Activated CD4-positive, CD25-positive, alpha-beta regulatory T cell treated with anti-CD3 and anti-CD28 coated beads, Interleukin-2, amount 50 U/mL, for 24 hours (primary cell): ENCODE results near the gene PGLYRP3.
"Not testable (repeated sequence)": the region's sequence is repeated elsewhere in the genome, so short reads cannot be mapped to it uniquely, and the experiment has no call there.

Experiments
- ATAC-seq, 2 donors: fragments of 150-1000 bp; cut with Tn5 transposase; one replicate each; pipeline ENCODE4 v1.10.0; 2021; ENCODE audit warnings: mild to moderate bottlenecking in 1 of 2, moderate library complexity in 1 of 2

PGLYRP3 gene

DNA sequence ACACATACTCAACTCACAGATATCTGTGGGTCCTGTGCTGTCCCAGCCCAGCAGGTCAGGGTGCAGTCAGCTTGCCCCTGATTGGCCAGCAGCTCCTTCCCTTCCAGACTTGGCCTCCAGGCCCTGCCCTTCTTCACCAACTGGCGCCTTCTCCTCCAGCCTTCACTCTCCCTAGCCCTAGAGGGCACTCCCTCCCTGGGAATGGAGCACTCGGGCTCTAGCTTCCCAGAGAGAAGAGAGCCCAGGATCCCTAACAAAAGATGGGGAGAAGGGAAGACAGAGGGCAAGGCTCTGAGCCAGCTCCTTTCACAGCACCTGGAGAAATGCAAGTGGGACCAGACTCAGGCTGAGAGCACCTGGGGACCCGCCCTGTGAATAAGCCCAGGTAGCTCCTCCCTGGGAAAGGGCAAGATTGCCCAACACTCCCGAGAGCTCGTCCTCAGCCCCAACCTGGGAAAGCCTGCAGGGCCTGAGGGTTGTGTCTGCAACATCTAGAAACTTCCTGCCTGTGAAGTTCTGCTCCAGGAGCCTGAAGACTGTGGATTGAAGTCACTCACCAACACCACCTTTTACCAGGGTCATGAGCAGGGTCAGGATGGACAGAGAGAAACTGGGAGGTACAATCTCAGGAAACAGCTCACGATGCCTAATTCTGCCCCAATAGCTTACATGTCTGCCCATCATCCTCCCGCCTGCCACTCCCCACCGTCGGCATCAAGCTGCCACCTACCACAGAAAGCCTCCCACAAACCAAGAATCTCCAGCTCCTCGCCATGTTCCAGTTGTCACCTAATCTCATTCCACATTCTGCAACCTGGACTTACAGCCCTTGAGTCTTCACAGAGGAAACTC lies 36.0 kb upstream of the PGLYRP3 start, which contains the start of gene PGLYRP4:
TSS of gene PGLYRP4 (minus strand) at position 331 of the 852 bp plus-strand sequence. CDS start 909 bp downstream, outside the sequence.
- ATAC-seq: no peak

DNA sequence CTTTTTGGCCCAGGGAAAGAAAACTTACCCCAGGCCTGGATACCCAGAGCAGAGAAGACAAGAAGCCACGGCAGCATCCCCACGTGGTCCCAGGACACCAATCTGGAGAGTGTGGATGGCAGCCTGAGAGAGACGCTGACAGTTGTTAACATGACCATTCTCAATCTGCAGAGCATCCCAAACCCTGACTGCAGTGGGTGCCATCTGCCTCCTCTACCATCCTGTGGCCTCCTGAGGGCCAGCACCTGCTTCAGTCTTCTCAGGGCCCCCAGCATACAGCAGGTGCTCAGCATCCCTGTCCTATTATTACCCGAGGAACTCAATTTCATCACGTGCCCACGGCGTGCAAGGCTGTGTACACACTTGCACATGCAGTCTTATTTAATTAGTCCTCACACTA lies 35.1 kb upstream of the PGLYRP3 start:
- ATAC-seq: no peak

DNA sequence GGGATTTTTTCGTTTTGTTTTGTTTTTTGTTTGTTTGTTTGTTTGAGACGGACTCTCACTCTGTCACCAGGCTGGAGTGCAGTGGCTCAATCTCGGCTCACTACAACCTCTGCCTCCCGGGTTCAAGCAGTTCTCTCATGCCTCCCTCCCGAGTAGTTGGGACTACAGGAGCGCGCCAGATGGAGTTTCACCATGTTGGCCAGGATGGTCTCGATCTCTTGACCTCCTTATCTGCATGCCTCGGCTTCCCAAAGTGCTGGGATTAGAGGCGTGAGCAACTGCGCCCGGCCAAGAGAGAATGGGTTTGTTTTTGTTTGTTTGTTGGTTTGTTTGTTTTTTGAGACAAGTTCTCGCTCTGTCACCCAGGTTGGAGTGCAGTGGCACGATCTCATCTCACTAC lies 34.3 kb upstream of the PGLYRP3 start:
- ATAC-seq: not testable (repeated sequence)

DNA sequence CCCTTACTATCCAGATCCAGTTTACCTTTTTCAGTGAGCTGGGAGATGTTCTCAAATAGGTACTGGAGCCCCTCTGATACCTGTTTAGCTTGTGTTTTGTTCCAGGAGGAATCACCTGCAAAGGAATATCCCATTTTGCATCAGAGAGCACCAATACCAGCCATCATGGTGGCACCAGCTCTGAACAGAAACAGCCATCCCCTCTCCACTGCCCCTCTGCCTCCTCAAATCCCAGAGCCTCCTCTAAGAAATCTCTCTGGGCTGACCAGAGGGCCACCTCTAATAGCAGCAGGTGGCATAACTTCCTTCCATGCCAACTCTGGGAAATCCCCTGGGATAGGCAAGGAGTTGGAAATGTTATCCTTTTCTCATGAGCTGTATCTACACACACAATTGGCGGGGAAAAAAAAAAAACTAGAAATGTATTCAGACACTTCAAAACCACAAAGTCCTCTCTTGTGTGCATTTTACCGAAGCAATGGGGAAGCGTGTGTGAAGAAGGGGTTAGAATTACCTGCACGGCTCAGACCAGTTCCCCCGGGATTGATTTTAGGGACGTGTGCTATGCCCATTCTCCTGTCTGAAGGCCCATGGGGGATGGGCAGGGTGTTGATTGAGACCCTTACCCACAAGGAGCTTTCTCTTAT lies 33.4 kb upstream of the PGLYRP3 start:
- ATAC-seq: peak in 1 of 2 donors; percentile 13

DNA sequence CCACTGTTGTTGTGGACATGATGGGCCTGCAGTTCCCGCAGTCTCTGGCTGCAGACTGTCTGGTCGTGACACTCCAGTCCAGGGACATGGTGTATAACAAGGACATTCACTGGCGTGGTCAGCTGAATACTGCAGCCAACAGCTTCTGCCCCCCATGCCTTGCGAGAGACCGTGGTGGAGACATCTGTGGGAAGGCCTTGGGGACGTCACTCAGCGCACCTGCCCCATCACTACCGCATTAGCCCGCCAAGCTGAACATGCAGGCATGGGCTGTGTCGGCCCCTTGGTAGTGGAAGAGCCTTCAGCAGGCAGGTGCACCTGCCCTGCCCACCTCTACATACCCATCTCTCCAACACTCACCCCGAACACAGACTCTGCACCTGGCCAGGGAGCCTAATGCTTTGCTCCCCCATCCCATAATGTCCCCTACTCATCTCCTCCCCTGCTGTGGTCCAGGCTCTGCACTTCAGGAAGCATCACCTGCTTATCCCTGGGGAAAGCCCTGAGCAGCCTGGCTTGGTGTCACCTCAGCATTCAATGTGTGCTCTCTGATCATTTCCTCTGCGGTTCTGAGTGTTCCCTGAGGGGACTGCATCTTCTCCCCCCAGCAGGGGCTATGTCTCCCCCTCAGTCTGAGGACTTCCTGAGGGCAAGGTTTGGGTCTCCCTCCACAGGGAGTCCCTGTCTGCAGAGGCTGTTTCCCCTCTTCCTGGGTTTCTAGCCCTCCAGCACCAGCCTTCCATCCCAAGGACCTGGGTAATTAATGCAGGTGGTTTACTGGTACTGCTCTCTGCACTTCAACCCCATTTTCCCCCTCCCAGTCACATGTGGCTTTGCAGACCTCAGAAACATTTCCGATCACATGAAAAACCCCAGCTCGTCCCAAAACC lies 32.7 kb upstream of the PGLYRP3 start:
- ATAC-seq: peak in 1 of 2 donors; percentile 22

DNA sequence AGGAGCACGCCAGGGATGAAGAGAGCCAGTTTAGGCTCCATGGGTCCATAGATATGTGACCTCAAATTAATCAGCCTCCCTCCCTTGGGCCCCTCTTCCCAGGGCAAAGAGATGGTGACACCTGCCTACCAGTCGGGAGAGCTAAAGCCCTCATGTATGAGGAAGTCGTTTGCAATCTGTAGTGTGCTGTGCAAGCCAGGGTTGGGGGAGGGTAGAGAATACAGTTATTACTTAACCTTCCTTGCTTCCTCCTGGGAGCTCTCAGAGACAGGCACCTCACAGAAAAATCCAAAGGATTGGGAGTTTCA lies 31.9 kb upstream of the PGLYRP3 start:
- ATAC-seq: no peak

DNA sequence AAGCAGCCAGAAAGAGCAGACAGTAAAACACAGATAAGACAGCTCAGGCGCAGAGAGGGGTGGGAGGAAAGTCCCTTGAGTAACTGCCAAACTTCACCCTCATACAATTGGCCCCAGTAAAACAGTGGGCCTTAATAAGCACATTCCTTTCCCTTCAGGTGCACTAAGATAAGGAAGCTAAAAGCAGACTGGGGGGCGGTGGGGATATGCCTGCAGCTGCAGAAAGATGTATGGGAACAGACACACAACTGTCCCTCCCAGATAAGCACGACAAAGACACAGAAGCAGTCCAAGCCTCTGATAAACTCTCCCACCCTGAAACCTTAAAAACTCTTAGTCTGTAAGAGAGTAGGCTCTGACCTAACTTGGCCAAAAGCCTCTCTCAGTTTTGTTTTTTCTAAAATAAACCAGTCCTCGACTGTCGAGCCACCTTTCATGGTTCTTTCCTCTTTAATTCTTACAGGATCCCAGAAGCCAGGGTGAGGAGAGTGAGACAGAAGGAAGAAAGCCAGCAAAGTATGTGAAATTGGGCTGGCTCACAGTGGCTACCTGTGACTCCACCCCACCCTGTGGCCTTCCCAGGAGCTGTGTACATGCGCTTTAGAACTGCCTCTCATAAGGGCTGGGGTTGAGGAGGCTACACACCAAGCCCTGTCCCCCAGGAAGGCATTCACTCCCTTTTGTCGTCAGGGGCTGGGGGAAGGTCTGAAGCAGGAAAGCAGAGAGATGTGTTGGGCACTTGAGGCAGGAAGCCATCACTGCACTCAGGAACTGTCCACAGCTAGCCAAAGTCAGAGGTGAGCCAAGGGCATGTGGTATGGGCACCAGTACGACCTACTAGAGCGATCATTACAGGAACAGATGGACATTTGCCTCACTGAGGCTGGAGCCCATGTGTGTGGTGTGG lies 31.3 kb upstream of the PGLYRP3 start:
- ATAC-seq: no peak

DNA sequence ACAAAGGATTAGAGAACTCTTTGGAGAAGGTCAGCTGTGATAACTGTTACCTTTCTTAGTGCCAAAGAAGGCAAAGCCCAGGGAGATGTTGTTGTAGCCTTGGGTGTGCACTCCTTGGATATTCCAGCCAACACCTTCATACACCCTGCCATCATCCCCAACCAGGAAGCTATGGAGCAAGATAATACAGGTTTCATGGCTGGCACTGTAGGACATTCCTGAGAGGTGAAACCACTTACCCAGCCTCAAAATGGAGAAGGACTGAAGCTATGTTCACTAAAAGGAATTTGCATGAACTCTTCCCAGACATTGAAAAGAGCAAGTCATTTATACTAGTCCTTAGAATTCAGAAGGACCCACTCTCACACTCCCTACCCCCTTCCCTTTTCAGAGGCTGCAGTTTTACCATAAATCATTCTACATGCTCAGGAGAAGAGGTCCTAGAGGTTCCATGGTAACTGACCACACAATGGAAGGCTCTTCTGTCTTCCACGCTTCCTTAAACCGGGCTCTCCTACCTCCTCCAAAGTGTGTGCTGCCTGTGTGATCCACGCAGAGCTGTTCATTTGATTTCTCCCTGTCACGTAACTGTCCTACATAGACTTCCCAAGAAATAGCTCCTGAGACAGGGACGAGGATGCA lies 30.4 kb upstream of the PGLYRP3 start:
- no peak for ATAC-seq

DNA sequence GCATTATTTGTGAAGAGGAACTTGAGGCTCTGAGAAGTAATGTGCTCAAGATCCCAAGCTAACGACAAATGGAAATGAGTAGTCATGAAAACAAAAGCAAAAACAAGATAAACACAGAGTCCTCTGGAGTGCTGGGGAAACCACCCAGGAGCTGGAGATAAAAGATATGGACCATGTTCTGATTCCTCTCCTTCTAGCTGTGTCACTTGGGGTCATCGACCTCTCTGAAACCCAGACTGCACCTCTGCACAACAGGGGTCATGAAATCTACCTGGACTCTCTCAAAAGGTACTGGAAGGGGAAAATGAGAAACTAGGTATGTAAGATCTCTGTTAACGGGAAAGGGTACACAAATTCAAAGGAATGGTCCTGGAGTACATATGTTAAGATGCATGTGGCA lies 29.4 kb upstream of the PGLYRP3 start:
- no peak for ATAC-seq

DNA sequence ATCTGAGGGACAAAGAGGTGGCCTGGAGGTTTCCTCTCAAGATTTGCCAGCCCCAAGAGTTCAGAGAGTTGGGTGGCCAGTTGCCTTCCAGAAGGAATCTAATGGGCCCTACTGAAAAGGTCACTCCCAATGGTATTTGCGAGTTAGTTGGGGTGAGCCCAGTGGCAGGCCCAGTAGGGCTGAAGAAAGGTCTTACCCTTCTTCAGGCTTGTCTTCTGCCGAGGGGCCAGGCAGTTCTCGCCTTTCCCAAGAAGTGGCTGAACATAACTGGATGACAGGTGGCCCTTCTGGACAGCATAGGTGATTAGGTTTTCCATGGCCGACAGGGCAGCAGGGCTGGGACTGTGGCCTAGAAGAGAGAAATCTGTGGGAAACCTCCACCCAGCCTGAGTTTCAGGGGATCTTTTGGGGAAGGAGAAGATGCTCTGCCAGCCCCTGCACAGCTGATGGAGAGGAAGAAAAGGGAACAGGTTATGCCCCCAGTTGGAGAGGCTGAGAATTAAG lies 28.7 kb upstream of the PGLYRP3 start:
- ATAC-seq: no peak

DNA sequence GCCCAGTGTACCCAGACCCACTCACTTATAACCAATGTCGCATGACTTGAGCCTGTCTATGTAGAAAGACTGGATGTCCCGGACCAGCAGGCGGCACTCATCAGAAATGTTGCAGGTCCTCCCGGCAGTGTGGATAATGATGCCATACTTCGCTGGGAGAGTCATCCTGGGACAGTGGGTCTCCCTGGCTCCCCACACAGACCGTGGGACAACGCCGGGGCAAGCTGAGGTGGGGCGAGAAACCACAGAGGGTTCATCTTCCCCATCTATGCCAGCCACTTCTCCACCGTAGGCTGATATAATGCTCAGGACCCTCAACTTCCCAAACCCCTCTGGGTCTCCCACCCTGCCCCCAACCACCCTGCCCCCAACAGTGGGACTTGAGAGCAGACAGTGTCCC lies 27.6 kb upstream of the PGLYRP3 start:
- no peak for ATAC-seq

DNA sequence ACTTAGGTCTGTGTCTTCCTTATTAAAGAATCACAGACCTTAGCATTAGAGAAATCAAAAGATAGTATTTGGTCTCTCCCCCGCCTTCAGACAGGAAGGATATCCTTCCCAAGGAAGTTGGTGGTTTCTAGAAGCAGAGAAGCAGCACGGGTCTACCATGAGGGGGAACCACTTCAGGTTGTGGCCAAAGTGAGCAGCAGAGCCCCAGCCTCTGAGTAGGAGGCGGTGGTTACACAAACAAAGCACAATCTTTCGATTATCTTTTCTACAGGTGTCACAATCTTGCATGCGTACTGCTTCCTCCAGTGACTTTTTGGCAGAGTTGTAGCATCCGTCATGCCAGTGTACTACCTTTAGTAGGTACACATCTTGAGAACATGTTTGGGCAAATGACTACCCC lies 27.1 kb upstream of the PGLYRP3 start:
- ATAC-seq: no peak

DNA sequence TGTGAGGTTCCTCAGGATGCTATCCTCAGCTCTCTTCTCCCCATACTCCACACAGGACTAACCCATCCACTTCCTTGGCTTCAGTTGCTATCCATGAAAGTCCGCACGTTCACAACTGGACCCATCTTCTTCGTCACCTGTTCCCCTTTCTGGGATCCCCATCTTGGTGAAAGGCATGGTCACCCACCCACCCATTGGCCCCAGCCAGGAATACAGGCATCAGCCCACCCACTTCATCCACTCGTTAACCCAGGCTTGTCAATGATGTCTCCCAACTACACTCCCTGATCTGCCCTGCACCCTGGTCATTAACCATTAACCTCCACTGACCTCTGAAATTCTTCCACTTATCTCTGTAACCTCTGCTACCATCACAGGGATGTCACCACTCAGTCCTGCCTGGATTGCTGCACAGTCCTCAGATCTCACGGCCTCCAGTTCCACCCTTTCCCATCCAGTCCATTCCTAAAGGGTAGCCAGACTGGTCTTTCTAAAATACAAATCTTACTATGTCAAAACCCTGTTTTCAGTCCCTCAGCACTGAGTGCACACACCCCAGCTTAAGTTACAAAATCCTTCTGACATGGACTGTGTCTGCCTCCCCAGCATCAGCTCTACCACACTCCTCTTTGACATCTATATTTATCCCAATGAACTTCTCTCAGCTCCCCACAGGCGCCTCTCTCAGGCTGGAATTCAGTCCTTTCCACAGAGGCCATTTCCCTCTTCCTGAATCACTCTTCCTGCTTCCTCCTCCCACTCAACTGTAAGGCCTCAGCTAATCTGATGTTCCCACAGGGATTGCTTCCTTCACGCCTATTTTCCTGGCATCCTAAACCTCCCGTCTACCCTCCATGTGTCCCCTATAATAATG lies 25.5 kb upstream of the PGLYRP3 start:
- no peak for ATAC-seq

DNA sequence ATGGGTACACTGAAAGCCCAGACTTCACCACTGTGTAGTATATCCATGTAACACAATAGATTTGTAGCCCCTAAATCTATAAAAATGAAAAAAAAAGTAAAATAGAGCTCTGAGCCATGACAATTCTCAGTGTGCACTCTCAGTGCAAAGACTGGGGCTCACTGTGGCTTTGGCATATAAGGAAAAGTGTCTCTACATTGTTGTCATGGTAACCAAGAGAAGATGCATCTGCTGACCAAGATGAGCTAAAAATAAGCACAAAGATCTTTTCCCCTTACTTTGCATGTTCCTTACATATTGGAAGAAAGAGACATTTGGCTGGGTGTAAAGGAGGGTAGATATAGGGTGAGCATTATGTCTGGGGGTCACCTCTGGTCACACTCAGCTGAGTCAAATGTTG lies 23.9 kb upstream of the PGLYRP3 start:
- no peak for ATAC-seq

DNA sequence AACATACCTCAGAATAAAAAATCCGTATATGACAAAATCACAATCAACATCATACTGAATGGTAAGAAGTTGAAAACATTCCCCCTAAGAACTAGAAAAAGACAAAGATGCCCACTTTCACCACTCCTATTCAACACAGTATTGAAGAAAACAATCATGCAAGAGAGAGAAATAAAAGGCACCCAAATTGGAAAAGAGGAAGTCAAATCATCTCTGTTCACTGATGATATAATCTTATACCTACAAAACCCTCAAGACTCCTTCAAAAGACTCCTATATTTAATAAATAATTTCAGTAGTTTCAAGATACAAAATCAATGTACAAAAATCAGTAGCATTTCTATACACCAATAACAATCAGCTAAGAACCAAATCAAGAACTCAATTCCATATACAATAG lies 21.1 kb upstream of the PGLYRP3 start:
- no peak for ATAC-seq

DNA sequence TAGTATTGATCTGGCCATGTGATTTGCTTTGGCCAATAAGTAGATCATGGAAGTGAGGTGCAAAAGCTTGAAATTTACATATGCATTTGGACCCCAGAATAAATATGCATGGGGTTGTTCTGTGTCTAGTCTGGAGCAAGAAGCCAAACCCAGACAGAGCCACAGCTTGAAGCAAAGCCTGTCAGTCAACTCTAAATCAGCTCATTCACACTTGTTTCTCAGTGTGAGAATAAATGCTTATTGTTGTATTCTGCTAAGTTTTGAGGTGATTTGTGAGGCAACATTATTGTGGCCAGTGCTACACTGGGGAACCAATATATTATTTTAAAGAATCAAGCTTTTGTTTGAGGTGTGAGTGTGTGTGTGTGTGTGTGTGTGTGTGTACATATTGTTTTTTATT lies 12.2 kb upstream of the PGLYRP3 start:
- ATAC-seq: no peak

DNA sequence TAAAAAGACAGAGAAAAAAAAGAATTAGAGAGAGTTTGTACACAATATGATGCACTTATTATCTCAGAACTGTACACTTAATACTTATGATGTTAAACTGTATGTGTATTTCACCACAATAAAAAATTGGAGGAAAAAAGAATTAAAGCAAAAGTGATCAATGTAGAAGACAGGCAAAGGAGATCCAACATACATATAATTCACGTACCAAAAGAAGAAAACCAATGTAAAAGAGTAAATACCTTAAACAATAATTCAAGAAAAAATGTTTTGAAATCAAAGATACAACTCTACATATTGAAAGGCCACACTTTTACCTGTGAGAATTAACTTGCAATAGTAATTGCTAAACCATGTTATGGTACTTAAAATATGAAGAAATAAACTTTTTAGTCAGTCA lies 9.8 kb upstream of the PGLYRP3 start:
- no peak for ATAC-seq

DNA sequence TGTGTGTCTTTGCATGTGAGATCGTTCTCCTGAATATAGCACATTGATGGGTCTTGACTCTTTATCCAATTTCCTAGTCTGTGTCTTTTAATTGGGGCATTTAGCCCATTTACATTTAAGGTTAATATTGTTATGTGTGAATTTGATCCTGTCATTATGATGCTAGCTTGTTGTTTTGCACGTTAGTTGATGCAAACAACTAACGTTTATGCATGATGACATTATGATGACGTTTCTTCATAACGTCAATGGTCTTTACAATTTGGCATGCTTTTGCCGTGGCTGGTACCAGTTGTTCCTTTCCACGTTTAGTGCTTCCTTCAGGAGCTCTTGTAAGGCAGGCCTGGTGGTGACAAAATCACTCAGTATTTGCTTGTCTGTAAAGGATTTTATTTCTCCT lies 5.4 kb upstream of the PGLYRP3 start:
- ATAC-seq: not testable (repeated sequence)

DNA sequence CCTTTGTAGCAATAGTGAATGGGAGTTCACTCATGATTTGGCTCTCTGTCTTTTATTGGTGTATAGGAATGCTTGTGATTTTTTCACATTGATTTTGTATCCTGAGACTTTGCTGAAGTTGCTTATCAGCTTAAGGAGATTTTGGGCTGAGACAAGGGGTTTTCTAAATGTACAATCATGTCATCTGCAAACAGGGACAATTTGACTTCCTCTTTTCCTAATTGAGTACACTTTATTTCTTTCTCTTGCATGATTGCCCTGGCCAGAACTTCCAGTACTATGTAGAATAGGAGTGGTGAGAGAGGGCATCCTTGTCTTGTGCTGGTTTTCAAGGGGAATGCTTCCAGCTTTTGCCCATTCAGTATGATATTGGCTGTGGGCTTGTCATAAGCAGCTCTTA lies 3.3 kb upstream of the PGLYRP3 start:
- ATAC-seq: not testable (repeated sequence)

DNA sequence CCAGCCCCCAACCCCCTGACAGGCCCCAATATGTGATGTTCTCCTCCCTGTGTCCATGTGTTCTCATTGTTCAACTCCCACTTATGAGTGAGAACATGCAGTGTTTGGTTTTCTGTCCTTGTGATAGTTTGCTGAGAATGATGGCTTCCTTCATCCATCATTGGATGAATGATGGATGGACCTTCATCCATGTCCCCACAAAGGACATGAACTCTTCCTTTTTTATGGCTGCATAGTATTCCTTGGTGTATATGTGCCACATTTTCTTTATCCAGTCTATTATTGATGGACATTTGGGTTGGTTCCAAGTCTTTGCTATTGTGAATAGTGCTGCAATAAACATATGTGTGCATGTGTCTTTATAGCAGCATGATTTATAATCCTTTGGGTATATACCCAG lies 1.6 kb upstream of the PGLYRP3 start:
- not testable (repeated sequence) for ATAC-seq

DNA sequence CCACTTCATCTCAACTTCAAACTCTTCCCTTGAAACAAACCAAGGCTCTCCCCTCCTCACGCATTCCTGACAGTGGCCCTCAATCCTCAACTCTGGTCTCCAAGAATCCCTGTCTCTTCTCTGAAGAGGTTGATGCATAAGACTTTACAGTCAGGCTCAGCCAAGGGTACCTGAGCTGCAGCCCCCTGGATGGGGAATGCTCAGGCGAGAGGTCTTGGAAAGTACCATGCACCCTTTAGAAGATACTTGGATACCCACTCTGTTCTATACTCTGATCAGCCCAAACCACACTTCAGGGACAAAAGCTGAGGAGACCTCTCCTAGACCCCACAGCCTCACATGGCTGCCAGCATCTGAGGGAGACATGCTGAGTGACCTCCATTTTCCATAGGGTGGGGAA lies 536 bp upstream of the PGLYRP3 start:
- no peak for ATAC-seq
